Hematopoietic multipotent progenitor cell treated with erythropoietin and hydrocortisone succinate and interleukin-3 and kit ligand, for 15 days (in vitro differentiated cells): ENCODE data around the gene GCH1.

Source experiments
- DNase-seq: peaks from one replicate; pipeline ENCODE4 v3.0.0-alpha.2; 2015; ENCODE audit warnings: low spot score

Gene GCH1

DNA sequence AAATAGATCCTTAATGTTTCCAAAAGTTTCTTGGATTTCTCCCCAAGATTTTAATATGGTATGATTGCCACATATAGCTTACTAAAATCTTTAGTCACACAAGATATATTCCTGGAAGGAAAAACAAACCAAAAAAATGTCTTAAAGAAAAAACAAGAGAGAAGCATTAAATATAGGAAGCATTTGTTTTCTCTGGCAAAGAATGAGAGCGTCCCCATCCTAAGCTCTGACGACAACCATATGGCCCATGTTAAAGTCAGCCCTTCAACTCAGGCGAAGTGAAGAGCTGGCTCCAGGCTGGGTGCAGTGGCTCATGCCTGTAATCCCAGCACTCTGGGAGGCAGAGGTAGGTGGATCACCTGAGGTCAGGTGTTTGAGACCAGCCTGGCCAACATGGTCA is 35.6 kb downstream of the GCH1 start:
- no peak for DNase-seq

DNA sequence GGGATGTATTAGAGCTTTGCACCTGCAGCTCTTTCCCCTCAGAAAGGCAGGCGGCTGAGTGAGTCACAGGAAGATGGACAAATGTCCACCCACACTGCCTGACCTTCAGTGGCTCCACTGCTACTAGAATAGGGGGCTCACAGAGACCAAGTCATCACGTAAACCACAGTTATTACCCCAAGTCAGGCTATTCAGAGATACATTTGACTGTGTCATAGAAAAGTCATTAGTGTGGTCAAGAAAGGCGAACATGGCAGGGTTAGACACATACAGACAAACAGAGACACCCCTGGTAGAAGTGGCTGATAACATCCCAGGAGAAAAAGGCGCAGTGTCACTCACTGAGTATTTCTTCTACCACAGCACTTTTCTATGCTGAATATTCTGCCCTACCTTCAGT is 36.0 kb downstream of the GCH1 start:
- no peak for DNase-seq

- no peak for DNase-seq
Observed at GRCh38 chr14:54864526-54864925, 38.1 kb downstream of the GCH1 start.

GRCh38 chr14:54857830-54858269 is 44.8 kb downstream of the GCH1 start:
- DNase-seq = no peak

DNA sequence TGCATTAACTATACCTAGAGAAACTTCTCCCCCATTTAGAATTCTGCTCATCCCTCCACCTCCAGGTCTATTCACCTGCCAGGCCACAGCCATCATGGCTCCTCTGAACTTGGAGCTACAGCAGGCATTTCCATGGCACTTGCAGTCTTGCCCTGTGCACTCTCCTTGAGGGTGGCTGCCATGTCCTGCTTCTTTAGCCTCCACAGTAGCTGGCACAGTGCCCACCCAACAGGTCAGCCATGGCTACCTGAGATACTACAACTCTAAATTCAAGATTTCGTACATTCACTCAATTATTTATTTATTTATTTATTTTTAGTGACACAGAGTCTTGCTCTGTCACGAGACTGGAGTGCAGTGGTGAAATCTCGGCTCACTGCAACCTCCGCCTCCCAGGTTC is 46.5 kb downstream of the GCH1 start:
- DNase-seq = no peak

- no peak for DNase-seq
Observed at GRCh38 chr14:54854181-54854580, 48.4 kb downstream of the GCH1 start.

GRCh38 chr14:54853339-54853738 is 49.3 kb downstream of the GCH1 start:
- DNase-seq = no peak

GRCh38 chr14:54852215-54852614 is 50.4 kb downstream of the GCH1 start:
- DNase-seq = no peak

GRCh38 chr14:54848910-54849309 is 53.7 kb downstream of the GCH1 start:
- no peak for DNase-seq

DNA sequence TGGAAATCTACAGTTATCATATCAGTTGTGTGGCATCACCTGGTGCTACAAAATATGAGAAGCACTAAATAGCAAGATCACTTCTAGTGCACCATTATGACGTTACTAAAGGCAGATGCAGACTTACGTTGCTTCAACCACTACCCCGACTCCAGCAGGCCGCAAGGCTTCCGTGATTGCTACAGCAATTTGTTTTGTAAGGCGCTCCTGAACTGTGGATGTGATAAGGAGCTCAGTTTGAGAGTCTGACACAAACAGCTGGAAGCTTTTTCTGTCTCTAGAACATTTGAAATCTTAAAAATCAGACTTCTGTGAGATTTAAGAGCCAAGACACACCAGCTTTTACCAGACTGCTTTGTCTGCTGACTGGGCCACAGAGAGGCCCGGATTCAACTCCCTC is 57.0 kb downstream of the GCH1 start:
- no peak for DNase-seq

DNA sequence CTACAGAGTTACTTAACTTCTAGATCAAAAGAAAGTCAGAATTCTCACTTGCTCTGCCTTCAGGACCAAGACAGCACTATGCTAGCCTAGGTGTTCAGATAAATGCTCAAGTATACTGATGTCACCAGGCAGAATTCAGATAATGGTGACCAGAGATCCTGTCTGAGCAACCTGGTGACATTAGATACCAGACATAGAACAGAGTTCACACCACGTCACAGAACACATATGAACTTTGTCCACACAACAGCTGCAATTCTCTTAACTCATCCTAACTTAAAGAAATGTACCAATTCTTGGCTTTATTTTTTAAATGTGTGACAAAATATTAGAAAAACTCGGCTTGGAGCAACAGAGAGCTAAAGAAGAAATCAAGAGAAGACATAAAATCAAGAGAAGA is 58.1 kb downstream of the GCH1 start:
- DNase-seq = no peak

DNA sequence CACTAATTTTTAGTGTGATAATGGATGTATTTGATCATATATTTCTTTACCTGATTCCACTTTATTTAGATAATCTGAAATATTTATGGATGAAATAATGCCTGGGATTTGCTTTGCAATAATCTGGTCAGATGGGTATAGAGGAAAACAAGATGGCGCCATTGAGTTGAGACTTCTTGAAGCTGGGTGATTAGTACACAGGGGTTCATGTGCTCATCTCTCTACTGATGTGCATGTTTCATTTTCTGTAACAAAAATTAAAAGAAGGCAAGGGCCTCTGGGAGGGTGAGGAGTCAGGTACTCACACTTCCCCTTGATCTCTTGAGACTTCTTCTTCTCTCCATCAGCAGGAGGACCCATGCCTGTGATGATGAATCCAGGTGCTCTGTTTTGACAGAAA is 61.8 kb downstream of the GCH1 start:
- no peak for DNase-seq

GRCh38 chr14:54840336-54840735 is 62.3 kb downstream of the GCH1 start:
- DNase-seq = no peak

- no peak for DNase-seq
Observed at GRCh38 chr14:54839701-54840119, 62.9 kb downstream of the GCH1 start.

- no peak for DNase-seq
Observed at GRCh38 chr14:54838931-54839512, 63.6 kb downstream of the GCH1 start.

DNA sequence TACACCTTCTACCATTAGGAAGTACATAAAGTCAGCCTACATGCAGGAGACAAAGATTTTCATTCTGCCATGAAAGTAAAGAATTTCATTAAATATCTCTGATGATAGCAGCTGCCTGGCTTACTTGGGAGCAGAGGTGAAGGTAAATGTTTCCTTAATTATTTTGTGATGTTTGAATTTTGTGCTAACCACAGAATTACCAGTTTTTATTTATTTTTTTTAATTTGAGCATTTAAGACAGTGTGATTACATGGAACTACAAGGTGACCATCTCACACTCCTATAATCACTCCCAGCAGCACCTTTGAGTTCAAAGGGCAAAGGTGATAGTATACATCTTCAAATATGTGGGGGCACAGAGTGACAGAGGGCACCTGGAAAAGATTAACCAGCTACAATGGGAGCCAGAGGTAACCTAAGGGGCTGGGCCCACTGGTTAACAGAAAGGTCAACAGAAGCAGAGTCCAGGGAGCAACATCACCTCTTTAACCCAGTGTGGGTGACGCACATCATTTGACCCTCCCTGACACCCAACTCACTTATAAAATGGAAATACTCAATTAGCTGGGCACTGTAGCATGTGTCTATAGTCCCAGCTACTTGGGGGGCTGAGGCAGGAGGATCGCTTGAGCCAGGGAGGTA is 65.0 kb downstream of the GCH1 start:
- no peak for DNase-seq

DNA sequence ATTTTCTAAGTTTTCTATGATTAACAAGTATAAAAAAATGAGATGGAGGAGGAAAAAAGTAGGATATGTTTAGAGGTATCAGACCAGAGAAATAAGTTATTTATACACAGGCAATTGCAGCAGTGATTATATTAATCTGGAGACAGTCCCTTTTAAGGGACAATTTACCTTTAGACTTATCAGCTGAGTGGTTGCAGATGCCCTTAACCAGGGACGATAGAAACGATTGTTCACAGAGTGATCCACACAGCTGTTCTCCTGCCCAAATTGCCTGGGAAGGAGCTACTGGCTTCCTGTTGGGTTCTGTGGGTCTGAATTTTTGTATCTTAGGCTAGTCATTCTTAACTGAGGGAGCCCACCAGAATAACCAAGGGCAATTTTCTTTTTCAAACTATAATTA is 66.4 kb downstream of the GCH1 start:
- no peak for DNase-seq

DNA sequence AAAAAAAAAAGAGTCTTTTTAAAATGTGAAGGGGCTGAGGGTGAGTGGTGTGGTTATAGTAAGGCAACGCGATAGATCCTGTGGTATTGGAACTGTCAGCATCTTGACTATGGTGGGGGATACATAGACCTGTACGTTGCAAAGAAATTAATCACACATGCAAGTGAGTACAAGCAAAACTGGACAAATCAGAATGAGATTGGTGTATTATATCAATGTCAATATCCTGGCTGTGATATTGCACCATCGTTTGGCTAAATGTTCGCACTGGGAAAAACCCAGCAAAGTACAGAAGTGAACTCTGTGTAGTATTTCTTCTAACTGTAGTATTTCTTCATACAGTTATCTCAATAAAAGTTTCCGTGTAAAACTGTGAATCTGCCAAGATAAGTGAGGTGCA is 67.9 kb downstream of the GCH1 start:
- no peak for DNase-seq

GRCh38 chr14:54834081-54834480 is 68.5 kb downstream of the GCH1 start:
- DNase-seq = no peak

- DNase-seq = no peak
Observed at GRCh38 chr14:54830650-54831049, 72.0 kb downstream of the GCH1 start.

DNA sequence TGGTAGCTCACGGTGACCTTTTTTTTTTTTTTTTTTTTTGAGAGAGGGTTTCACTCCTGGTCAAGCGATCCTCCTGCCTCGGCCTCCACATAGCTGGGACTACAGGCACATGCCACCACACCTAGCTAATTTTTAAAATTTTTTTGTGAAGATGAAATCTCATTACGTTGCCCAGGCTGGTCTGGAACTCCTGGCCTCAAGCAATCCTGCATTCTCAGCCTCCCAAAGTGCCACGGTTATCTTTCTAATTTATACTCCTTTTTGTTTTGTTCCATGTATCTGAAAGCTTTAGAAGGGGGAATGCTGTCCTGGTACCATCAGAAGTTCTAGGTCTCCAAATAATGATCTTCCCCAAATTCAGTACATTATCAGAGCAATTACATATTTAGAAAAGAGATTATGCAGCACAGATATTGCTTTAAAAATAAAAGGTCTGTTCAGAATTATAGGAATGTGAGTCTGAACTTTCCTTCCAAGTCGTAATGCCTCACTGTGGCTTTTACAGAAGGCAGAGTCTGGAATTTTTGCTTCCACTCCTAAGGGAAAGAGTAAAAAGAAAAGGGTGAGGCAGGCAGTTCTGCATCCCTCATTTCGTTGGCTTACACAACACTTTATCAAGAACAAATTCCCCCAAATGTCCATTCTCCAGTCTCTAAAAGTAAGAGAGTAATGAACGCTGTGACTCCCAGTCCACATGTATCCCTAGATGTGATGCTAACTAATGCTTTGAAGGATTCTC is 73.0 kb downstream of the GCH1 start:
- no peak for DNase-seq

GRCh38 chr14:54828037-54828436 is 74.6 kb downstream of the GCH1 start:
- DNase-seq = no peak

GRCh38 chr14:54823757-54824549 is 78.7 kb downstream of the GCH1 start:
- no peak for DNase-seq
